COLO668 (cell line): Measurements from ENCODE around the gene DHRS12.
"Not testable (repeated sequence)": the region's sequence is repeated elsewhere in the genome, so short reads cannot be mapped to it uniquely, and the experiment has no call there.

ENCODE experiments used
- DNase-seq: peaks from one replicate; lab custom pipeline; 2025; ENCODE audit not compliant: unreplicated experiment; lab: John Stamatoyannopoulos, UW

DHRS12 gene

GRCh38 chr13:51828730-51829567, 25.0 kb upstream of the DHRS12 start:
- DNase-seq: no peak

GRCh38 chr13:51827254-51827653, 23.3 kb upstream of the DHRS12 start:
- DNase-seq: no peak

DNA sequence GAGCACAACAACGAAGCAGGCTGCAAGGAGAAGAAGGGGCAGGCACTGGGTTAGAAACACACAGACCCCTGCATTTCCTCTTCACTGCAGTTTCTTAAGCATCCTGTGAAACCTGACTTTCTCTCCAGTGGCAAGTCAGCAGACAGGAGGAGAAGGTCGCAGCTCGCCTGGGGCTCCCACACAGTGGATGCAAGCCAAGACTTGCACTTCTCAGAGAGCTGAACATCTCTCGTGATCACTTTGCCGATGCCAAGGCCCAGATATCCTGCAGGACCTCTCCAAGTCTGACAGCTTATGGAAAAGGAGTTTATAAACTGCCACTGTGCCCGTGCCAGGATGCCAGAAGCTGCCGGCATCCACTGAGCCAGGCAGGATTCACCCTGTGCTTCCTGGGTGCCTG, 22.6 kb upstream of the DHRS12 start:
- no peak for DNase-seq

GRCh38 chr13:51825681-51826254, 21.8 kb upstream of the DHRS12 start:
- DNase-seq: no peak

GRCh38 chr13:51825165-51825592, 21.2 kb upstream of the DHRS12 start:
- DNase-seq: no peak

GRCh38 chr13:51824712-51825111, 20.7 kb upstream of the DHRS12 start:
- DNase-seq: not testable (repeated sequence)

DNA sequence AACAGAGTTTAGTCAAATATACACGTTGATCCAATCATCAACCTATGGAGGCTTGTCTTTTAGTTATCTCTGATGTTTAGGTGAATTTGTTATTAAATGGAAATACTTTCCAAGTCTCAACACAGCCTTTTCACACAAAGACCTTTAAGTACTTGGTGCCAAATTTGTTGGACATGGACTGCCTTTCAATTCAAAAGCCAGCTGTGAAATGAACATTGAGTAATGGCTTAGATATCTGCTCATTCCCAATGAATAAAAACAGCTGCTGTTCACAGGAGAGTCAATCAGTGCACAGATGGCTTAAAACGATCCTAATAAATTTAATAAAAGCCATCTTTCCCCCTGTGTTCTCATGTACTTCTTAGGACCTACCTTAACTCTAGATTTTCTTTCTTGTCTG, 19.9 kb upstream of the DHRS12 start:
- no peak for DNase-seq

- no peak for DNase-seq
Measured at GRCh38 chr13:51823359-51823758, 19.4 kb upstream of the DHRS12 start.

- no peak for DNase-seq
Measured at GRCh38 chr13:51822106-51822815, 18.3 kb upstream of the DHRS12 start.

GRCh38 chr13:51821606-51822005, 17.6 kb upstream of the DHRS12 start:
- DNase-seq: no peak

DNA sequence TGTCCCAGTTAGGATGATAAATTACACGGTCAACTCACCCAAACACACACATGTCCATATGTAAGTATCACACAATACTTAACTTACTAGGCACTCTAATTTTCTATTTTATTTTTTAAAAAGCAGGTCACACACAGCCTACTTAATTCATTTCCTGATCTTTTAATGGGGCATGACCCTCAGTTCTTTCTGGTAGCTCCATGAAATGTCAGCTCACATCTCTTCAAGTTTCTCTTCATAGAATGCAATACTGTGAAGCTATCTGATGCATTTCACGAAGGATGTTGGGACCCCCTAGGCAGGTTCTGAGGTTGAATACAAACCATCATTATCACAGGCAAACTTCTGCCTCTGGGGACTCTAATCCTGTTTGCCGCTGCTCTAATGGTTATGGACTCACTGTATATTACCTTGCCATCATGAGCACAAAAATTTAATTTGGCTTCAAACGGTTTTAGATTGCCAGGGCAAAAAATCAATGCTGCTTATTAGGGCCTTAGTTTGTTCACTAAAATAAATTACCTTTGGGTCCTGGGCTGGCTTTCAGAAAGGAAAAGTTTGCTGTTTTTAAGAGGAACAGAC, 16.1 kb upstream of the DHRS12 start:
- no peak for DNase-seq

GRCh38 chr13:51819544-51819943, 15.6 kb upstream of the DHRS12 start:
- no peak for DNase-seq

GRCh38 chr13:51818781-51819511, 15.0 kb upstream of the DHRS12 start:
- DNase-seq: no peak

DNA sequence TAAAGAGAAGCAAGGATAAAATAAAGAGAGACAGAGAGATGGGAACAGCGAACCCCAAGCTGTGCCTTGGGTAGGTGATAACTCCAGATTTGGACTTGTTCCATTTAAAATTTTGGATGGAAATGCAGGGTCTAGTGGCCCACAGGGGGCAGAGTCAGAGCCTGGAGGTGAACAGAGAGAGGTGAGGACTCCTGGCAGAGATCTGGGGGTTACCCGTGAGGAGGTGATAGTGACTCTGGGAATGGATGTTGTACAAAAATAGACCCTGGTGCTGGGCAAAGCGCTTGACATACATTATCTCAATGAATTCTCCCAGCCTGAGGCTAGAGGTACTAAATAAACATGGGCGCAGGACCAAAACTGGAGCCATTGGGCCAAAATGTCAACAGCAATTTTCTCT, 14.3 kb upstream of the DHRS12 start:
- DNase-seq: no peak

DNA sequence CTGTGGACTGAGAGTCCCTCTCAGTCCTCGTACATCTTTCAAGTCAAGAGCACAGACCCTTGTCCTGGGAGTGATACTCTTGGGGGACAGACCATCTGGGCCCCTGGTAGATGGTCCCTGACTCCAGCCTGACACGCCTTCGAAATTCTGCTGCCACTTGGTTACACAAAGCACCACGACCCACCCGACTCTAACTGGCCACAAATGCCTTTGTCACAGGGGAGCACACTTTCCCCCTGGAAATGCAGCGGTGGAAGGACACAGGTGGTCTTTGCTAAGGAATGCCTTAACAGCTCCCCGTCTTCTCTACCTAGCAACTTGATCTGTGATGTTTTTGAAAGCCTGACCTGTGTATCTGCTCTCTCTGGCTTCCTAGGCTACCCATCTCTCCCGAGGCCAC, 13.8 kb upstream of the DHRS12 start:
- no peak for DNase-seq

GRCh38 chr13:51816604-51817249, 12.8 kb upstream of the DHRS12 start:
- DNase-seq: peak; percentile 80

DNA sequence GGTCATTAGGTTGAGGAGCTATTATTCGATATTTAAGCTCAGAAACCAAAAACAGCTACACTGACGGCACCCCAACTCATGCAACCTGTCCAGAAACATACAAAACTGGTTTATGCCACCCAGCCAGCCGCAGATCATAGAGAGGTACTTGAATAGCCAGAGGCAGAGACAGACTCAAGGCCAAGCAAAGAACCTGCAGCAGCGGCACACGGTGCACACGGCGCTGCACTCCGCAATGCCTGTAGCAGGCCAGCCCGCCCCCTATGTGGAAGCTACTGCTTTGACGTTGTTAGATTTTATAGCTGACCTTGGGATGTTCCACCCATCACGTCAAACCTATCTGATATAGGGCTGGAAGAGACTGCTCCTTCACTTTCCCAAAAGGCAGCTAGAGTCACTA, 11.9 kb upstream of the DHRS12 start:
- DNase-seq: no peak

DNA sequence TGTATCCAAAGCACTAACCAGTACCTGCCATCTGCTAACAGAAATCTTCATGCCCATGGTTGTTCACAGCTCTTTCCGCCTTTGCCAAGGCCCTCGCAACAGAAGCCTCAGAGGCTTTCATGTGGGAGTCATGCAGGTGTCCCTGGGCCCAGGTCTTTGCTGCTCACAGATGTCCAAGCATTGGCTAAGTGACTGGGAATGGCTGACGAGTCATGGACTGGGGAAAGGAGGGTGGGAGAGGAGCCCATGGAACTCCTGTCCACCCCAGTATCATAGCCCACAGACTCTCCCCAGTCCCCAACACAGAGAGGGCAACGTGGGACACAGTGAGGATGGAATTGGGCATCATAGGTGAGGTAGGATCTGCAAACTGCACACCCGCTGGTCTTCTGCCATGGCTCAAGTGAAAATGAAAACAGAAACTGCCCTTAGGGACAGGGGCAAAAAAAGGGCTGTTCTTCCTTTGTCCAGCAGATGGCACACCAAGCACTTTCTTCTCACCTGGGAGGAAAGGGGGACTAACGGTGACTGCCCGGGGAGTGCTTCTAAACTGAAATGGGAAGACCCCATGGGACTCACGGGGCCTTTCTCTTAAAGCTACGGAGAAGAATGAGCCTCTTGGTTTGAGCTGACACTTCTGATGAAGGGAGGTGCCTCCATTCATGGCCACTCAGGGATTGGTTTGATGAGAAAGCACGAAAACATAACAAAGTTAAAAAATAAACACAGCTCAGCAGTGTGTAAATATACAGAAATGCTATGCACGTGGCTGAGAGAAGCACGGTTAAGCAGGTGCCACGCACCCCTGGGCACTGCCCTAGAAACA, 11.1 kb upstream of the DHRS12 start:
- peak; percentile 87 for DNase-seq

DNA sequence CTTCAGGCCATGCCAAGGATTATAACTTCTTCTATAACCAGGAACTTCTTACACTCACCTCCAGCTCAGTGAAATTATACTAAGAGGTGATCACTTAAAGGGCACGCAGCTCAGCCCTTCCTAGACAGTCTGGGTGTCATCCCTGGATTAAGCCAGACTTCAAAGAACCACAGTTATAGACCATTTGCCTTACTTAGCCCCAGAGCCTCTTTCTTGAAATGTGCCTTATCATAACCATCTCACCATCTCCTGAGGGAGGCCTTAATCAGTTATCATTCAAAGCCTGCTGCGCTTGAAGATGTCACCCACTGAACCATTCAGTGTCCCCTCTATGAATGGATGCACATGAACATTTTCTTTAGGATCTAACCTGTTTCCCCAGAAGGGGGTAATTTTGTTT, 10.1 kb upstream of the DHRS12 start:
- DNase-seq: no peak
